Measurements from ENCODE around the gene THADA. TPM values are rescaled to one million over a fixed set of nuclear protein-coding genes. Genes with fewer than 3 reads are reported as not detected.
A peak's percentile ranks its signal among the peaks of the same experiment; 100 is the strongest.
"Not testable (repeated sequence)": the region's sequence is repeated elsewhere in the genome, so short reads cannot be mapped to it uniquely, and the experiment has no call there.

The THADA gene
- total RNA-seq, 1 donor from 2014 or later, result 22.8 TPM

DNA sequence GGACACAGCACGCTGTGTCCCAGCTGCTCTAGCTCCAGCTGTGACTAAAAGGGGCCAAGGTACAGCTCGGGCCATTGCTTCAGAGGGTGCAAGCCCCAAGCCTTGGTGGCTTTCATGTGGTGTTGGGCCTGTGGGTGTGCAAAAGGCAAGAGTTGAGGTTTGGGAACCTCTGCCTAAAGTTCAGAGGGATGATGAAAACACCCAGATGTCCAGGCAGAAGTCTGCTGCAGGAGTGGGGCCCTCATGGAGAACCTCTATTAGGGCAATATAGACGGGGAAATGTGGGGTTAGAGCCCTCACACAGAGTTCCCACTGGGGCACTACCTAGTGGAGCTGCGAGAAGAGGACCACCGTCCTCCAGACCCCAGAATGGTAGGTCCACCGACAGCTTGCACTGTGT lies 311.5 kb downstream of the THADA start:
- not testable (repeated sequence) for DNase-seq (ENCODE audit: low read depth in 2 of 2)

DNA sequence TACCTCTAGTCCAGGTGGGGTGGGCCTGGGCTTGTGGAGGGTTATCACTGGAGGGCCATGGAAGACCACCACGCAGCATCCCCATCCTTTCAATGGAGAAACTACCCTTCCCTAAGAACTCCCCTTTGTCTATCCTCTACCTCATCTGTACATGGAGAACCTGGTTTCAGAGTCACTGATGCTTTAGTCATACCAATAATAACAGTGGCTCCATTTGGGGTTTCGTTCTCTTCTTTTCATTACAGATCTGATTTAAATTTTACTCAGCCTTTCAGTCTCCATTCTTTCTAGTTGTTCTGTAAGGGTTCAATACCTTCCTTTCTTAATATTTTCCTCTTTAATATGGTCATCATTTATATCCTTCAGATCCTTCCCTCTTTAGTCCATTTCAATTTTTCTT lies 314.8 kb downstream of the THADA start:
- no peak for DNase-seq (ENCODE audit: low read depth in 2 of 2)

DNA sequence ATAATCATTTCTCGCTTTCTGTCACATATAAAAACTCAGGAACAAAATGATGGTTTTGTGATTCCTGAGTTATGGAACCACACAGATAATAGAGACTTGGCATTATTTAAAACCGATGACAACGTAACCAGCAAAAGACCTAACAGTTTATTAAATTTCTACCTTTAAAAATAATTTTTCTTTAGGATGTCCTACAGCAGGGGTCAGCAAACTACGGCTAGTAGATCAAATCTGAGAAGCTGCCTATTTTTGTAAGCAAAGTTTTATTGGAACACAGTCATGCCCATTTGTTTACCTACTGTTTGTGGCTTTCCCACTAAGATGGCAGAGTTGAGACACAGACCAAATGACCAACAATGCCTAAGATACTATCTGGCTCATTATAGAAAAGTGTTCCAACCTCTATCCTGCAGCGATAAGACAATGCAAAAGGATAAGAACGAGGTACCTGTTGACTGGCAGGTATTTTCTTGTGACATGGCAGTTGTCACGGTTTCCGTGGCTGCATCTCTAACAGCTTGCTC lies 316.5 kb downstream of the THADA start:
- DNase-seq (ENCODE audit: low read depth in 2 of 2), result no peak

DNA sequence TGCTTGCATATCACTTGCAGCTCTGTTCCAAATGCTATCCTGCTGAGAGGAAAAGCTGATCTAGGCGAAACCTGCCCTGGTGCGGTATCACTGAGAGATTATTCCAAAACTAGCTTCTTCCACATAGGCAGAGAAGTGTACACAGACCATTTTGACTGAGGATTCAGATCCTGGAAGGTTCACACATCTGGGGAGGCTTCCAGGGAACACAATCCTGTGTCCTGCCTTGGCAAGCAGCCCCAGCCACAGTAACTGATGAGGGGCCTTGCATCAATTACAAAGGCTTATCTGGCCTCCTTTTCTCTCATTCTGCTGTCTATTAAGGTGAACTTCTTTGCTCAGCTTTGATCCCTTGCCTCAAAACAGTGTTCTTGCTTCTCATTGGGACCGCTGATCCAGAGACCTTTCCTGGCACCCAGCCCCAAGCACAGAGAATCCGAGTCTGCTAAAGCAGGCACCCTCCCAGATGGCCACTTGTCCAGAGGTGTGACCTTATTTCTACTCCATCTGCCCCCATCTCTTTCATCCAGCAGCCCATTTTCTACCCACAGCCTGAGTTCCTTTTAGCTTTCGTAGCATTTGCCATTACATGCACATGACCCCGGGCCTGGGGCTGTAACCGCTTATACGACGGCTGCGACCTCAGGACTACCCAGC lies 317.1 kb downstream of the THADA start:
- DNase-seq (ENCODE audit: low read depth in 2 of 2), result no peak

DNA sequence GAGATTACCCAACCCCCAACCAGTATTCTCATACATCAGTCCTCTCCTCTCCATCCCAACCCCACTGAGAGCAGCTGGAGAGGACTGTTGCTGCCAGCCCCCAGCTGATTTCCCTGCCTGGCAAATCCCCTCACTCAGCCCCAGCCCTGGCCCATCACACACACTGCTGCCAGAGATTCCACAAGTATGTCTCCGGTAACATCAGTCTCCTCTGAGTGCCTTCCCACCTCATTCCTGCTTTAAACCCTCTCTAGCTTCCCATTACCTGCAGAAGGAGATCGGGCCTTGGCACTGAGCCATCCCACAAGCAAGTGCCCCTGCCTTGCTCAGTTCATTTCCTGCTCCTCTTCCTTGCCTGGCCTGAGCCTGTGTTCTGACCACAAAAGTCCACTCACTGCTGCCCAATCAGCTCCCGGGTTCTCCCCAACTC lies 318.9 kb downstream of the THADA start:
- peak in 1 of 2 donors; percentile 41 for DNase-seq (ENCODE audit: low read depth in 2 of 2)

DNA sequence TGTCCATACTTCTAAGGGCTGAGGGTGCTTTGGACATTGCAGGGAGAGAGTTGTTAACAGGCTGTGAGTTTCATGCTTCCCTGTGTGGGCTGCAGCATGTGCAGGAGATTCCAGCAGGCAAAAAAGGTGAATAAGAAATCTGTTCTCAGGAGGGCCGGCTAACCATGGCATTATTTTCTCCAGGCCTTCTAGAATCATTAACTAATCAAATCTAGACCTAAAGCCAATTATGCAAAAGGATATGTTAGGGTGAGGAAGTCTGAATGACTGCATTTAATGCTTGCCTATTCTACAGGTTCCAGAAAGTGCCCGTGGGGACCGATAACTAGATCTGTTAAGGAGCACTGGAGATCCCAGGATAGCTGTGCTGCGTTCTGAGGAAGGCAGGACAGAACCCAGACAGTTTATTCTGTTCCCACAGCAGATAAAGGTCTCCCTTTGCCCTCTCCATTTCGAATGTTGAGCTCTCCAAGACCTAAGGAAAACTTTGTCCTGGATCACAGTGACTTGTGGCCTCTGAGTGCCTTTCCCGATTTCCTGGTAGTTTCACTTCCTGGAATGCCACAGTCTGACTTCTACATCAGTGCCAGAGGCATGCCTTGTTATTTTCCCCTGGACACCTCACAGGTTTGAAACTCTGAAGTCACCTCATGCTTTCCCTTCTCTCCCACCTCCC lies 319.4 kb downstream of the THADA start:
- peak in 1 of 2 donors; percentile 21 for DNase-seq (ENCODE audit: low read depth in 2 of 2)

DNA sequence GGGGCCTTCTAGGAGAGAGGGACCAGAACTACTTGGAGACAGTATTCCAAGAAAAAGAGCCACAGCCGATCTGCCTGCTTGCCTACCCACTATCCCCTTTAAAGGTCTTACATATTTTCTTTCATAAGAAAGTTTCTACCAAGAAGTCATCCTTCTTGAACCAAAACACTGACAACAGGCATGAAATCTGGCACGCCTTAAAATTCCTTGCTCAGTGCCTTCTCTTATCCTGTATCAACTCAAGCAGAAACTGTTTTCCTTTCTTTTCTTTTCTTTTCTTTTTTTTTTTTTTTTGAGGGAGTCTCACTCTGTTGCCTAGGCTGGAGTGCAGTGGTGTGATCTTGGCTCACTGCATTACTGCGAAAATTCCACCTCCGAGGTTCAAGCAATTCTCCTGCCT lies 321.1 kb downstream of the THADA start:
- DNase-seq (ENCODE audit: low read depth in 2 of 2), result no peak

DNA sequence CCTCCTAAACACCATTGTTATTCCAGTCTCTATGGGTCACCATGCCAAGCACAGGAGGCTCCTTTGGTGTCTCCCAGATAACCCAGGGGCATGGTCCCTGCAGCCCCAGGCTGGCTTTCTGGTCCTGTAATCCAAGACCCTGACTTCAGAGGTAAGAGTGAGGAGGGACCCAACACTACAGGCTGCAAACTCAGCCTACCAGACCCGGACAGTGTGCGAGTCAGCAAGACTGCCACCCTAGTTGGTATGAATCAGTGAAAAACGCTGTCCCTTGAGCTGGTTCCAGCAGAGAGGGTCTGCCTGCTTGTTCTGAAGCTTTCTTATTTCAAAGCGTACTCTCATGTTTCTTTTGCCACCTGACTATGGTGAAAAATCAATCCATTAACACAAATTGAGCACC lies 321.8 kb downstream of the THADA start:
- no peak for DNase-seq (ENCODE audit: low read depth in 2 of 2)

DNA sequence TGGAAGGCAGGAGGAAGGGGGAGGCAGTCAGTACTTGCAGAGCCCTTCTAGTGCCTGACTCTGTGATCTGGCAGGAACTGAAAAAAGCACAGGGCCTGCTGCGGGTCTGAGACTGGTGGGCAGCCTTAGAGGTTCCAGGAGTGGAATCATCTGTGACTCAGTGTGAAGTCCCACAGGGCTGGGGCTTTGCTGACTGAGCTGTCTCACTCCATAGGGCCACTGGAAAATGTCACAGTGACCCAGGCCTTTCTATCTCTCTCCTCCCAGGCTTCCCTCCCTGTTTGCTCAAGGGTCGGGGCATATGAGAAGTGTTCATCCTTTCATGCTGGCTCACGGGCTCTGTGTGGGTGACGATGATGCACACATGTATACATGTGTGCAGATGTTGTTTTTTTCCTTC lies 322.3 kb downstream of the THADA start:
- no peak for DNase-seq (ENCODE audit: low read depth in 2 of 2)

DNA sequence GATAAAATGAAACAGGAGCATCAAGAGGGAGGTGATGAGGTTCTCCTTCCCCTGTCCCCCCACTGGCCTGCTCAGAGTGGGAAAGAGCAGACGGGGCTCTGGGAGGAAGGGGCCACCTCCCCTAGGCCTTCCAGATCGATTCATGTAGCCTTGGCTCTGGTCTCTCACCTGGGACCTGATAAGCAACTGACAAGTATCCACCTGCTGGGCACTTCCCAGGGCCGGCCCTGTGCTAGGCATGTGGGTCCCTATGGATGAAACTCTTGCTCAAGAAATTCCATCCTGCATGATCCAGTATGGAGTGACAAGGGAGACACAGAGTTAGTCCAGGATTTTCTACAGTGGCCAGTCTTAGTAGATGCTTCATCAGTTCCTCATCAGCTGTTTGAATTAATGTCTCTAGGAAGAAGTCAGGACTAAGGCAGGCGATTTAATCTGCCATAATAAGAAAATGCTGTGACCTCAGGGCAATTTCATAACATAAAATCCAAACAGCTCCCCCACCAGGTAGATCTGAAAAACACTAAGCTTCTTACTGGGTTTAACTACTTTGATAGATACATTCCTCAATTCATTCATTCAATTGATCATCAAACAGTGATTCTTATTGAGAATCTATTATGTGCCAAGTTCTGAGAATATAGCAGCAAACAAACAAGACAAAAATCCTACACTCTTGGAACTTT lies 324.8 kb downstream of the THADA start:
- DNase-seq (ENCODE audit: low read depth in 2 of 2), result peak in 1 of 2 donors; percentile 22

DNA sequence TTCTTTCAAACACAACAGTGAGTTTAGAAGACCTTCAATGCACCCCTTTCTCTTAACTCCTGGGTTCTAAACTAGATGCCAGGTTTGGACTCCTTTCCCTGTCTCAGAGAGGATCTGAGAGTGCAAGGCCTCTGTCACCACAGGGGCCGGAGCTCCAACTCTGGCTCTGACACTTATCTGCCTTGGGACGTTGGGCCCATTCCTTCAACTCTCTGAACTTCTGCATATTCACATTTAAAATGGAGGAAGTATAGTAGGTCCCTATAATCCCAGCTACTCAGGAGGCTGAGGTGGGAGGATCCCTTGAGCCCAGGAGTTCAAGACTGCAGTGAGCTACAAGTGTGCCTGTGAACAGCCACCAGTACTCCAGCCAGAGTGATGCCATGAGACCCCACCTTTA lies 325.4 kb downstream of the THADA start:
- DNase-seq (ENCODE audit: low read depth in 2 of 2), result no peak

DNA sequence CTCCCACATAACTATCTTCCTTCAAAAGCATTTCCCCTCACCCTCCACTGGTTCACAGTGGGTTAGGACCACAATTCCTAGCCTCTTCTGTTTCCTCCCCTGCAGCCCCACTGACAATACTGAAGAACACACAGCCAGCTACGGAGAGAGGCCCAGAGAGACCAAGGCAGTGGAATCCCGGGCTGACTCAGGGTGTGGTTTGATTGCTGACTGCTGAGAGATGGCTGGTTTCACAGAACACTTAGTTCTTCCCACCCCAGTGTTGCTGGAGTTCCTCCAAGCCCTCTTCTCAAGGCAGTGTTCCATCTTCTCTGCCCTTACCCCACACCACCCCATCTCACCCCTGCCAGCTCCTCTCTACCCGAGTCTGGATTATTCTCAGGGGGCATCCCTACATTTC lies 326.1 kb downstream of the THADA start:
- DNase-seq (ENCODE audit: low read depth in 2 of 2), result peak in 1 of 2 donors; percentile 56

DNA sequence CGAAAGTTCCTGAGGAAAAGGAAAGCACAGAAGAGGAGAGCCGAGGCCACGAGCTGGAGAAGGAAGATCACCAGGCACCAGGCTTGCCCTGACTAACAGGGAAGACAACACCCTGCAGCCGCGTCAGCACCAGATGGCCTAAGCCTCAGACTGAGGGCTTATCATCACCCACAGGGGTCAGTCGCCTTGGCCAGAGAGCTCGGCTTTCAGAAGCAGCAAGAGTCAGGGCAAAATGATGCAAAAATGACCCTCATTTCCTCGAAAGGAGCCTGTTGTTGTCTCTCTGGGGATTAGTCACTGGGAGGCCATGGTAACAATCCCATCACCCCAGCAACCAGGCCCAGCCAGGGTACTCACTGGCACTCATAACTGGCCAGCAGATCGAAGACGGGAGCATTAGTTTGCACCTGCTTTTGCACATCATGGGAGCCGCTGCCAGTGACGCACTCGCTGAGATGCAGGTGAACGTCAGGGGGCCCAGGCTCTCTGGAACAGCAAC lies 326.7 kb downstream of the THADA start:
- peak; percentile 64 to 99 for DNase-seq (ENCODE audit: low read depth in 2 of 2)

DNA sequence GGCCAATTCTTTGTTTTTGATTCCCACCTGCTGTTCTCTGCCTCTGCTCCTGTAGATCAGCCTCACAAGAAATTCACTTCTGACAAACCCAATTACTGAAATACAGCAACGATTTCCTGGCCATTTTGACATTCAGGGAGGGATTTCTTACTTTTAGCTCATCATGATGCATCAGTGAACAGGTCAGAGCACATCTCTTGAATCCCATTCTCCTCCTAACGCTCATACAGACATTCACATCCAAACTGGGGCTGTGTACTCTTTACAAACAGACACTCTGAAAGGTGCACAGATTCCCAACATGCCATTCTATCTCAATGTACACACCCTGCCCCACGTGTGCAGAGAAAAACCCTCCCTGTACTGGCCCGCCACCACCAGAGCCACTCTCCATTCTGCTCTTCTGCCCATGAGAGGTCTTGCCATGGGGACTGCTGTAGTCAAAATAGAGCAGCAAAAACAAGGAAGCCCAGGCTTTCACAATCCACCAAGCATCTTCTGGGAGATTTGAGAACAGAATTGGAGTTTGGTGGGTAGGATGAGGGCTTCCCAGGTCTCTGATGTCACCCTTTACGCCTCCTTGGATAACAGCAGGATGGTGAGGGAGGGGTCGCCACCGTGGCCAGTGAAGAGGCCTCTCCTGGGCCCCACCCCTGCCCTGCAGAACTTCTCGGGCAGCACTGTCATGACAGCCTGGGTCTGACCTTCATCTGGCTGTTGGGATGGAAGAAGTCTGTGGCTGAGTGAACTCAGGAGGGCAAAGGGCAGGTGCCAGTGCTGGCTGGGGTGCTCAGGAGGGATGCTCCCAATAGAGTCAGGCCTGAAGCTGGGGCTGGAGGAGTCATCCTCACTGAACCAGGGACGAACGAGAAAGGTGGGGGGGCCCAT lies 327.5 kb downstream of the THADA start:
- DNase-seq (ENCODE audit: low read depth in 2 of 2), result no peak

DNA sequence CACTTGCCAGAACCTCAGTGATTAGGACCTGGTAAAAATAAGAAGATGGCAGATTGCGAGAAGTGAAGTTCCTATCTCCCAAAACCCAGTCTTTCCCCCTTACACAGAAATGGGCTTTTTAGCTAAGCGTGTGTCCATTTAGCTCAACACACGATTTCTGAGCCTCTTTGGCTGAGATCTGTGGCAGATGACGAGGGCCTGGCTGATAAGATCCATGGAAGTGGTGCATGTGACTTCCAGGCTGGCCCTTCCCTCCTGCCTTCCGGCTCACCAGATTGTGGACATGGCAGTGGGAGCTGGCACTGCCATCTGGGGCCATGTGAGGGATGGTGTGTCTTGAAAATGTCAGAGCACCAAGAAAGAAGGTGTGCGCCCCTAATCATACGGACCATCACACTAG lies 328.5 kb downstream of the THADA start:
- DNase-seq (ENCODE audit: low read depth in 2 of 2), result no peak

DNA sequence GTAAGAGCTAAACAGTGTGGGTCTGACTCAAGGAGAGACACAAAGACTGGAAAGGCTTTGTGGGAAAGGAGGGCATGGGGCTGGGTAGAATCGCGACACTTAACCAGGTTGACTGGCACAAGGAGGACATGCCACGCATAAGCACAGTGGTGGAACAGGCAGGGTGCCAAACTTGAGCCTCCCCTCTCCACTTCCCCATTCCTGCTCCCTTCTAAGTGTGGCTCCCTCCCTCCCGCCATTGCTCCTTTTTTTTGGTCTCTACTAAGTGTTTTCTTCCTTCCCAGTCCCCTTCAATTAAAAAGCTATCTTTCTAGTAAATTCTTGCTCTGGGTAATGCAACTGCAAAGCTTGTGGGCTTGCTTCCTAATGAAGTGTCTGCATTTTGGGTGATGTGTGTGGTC lies 329.1 kb downstream of the THADA start:
- no peak for DNase-seq (ENCODE audit: low read depth in 2 of 2)

DNA sequence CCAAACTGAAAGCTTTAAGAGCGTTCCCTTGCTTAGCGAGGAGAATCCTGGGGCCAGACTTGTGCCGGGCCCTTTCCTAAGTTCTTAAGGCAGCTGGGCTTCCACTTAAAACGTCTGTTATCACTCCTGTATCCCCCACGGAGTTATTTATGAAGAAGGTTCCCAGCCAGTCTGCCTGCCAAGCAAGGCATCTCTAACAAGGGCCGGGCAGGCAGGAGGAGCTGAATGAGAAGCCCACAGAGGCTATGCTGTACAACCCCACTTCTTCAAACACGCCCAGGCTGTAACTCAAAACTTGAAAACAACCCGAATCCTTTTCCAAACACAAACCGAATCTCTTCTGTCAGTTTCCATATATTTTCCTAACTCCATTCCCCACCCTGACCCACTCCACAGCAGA lies 330.4 kb downstream of the THADA start:
- no peak for DNase-seq (ENCODE audit: low read depth in 2 of 2)

DNA sequence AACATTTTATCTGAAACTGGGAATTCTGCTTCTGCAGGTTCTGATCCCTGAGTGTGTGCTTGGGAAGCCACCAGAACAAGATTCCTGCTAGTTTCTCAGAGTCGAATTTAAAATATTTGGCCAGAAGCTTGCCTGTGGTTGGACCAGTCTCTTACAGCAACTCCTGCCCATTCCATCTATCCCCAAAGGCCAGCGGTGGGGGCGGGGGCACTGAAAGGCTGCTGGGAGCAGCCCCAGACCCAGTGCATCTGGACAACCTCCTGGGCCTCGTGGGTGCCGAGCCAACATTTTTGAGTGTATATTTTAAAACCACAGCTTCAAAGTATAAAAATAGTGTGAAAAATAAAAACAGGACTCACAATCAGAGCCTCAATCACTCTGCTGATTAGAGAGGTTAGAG lies 330.8 kb downstream of the THADA start:
- no peak for DNase-seq (ENCODE audit: low read depth in 2 of 2)

DNA sequence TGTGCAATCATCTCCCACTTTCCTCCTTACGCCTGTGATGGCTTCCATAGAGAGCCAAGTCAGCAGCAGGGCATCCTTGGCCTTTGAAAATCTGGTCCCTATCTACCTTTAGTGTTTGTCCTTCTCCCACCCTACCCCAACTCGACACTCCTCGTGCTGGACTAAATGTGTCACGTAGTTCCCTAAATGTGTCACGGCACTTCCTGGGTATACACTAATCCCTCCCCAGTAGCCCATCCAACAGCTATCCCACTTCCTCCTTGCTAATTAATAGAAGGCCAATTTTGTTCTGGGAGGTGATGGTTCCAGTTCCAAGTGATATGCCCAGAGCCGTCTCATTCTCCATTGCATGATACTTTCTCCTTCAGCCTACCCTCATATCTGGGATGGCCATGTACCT lies 332.9 kb downstream of the THADA start:
- no peak for DNase-seq (ENCODE audit: low read depth in 2 of 2)

DNA sequence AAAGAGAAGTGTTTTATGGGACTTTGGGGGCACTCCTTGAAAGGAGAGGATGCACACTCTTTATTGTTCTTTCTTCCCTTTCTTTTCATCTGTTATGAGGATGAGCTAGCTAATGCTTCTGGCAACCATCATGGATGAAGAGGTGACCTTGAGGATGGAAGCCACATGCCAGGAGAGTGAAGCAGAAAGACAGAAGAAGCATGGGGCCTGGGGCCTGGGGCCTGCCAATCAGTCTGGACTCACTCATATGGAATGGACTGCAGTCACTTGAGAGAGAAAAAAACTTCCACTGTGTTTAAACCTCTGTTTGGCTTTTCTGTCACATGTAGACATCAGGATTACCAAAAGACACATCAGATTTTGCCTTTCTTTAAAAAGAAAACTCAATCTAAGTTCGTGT lies 333.6 kb downstream of the THADA start:
- DNase-seq (ENCODE audit: low read depth in 2 of 2), result no peak

DNA sequence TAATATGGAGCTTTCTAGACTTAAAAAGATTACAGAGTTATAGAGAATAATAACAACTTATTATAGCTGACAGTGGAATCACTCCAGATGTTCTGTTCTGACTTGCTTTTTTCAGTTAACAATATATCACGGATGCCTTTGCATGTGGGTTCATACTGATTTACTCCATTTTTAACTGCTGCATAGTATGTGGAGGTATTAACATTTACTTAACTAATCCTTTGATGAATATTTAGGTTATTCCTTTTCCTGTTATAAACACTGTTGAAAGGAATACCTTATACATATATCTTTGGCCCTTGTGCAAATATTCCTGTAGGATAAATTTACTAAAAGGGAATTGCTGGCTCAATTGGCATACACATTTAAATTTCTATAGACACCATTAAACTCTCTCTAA lies 336.3 kb downstream of the THADA start:
- DNase-seq (ENCODE audit: low read depth in 2 of 2), result no peak
